Thymus (tissue), 11 donors: ENCODE data around the gene SH2D1B. TPM values are rescaled to one million over a fixed set of nuclear protein-coding genes. Genes with fewer than 3 reads are reported as not detected.

Experiments used
- DNase-seq, 9 donors: peaks; one replicate each; pipeline ENCODE4 v3.0.0-alpha.2; 2013; ENCODE audit warnings: low spot score in 9 of 9, low read depth in 6 of 9, missing footprints in 1 of 9
- H3K27ac ChIP-seq, 2 donors: one replicate each; pipeline ENCODE4 v1.5.1; 2013; ENCODE audit warnings: control low read depth in 1 of 2, low read depth in 1 of 2, low read length in 1 of 2, mild to moderate bottlenecking in 1 of 2, moderate library complexity in 1 of 2
- H3K27me3 ChIP-seq, 2 donors: one replicate each; pipeline ENCODE4 v1.5.1; 2013; ENCODE audit warnings: low read length in 1 of 2; ENCODE audit not compliant: control insufficient read depth in 2 of 2, insufficient read depth in 1 of 2
- H3K36me3 ChIP-seq, 2 donors: one replicate each; pipeline ENCODE4 v1.5.1; 2013; ENCODE audit warnings: low read length in 1 of 2, mild to moderate bottlenecking in 1 of 2, moderate library complexity in 1 of 2; ENCODE audit not compliant: control insufficient read depth in 2 of 2, insufficient read depth in 2 of 2
- H3K4me1 ChIP-seq, 2 donors: one replicate each; pipeline ENCODE4 v1.5.1; 2013; ENCODE audit warnings: low read length in 2 of 2; ENCODE audit not compliant: control insufficient read depth in 2 of 2, insufficient read depth in 2 of 2
- H3K4me3 ChIP-seq, 2 donors: one replicate each; pipeline ENCODE4 v1.5.1; 2013; ENCODE audit warnings: low read length in 2 of 2, control low read depth in 1 of 2, mild to moderate bottlenecking in 1 of 2
- H3K9me3 ChIP-seq, 2 donors: one replicate each; pipeline ENCODE4 v1.5.1; 2013; ENCODE audit warnings: low read length in 1 of 2, mild to moderate bottlenecking in 1 of 2; ENCODE audit not compliant: control insufficient read depth in 2 of 2, insufficient read depth in 1 of 2
- WGBS: extraction: QIAGEN DNeasy Blood & Tissue Kit; methylation state at CpG from one replicate; pipeline ENCODE4 v1.1.7; 2013; 5-methylcytosine and 5-hydroxymethylcytosine counted together
- polyA plus RNA-seq: library from polyadenylated mRNA; stranded (reverse); fragments of 200-250 nt; gene quantifications from one replicate; pipeline ENCODE4 v1.2.3, GENCODE V29; 2013
- total RNA-seq: library from RNA; stranded (reverse); fragments of 120-200 nt; gene quantifications from one replicate; pipeline ENCODE4 v1.2.4, GENCODE V29; 2013
- donor health status: healthy.

Gene SH2D1B
- total and polyA plus RNA-seq, 2 donors, result 0.27 to 0.47 TPM

DNA sequence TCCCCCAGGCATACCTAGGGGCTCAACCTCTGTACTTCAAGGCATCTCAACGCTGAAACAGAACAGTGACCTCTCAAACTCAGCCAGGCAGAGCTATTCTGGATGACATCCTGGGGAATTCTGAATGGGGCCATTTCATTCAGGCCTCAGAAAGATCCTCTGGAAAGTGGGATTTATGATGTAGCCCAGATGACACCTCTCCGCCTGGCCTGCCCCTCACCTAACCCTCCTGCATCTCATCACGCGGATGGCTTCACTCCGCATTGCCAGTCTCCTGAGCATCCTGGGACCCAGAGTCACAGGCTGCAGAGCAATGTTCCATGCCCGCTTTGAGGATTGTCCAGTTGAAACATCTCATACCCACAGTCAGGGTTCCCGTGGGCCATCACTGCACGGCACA is 36.5 kb downstream of the SH2D1B start:
- no peaks in the 10 kb centered on the region for H3K27me3 ChIP-seq
- H3K9me3 ChIP-seq, result no peaks in the 10 kb centered on the region
- no peak for DNase-seq
- no peak overlapping the region for H3K27ac ChIP-seq
- H3K4me3 ChIP-seq, result no peak overlapping the region
- no peaks in the 10 kb centered on the region for H3K36me3 ChIP-seq
- peaks cover 0 to 3% of the 10 kb centered on the region in 2 donors for H3K4me1 ChIP-seq
- WGBS, result 92% methylated on average over 8 of the region's 8 CpGs

GRCh38 chr1:162374406-162374805 is 37.5 kb downstream of the SH2D1B start:
- H3K27me3 ChIP-seq, result no peaks in the 10 kb centered on the region
- no peaks in the 10 kb centered on the region for H3K9me3 ChIP-seq
- no peak overlapping the region for H3K4me3 ChIP-seq
- 89% methylated on average over 9 of the region's 9 CpGs for WGBS
- no peak overlapping the region for H3K27ac ChIP-seq
- no peaks in the 10 kb centered on the region for H3K36me3 ChIP-seq
- H3K4me1 ChIP-seq, result peaks cover 0 to 3% of the 10 kb centered on the region in 2 donors
- no peak for DNase-seq

DNA sequence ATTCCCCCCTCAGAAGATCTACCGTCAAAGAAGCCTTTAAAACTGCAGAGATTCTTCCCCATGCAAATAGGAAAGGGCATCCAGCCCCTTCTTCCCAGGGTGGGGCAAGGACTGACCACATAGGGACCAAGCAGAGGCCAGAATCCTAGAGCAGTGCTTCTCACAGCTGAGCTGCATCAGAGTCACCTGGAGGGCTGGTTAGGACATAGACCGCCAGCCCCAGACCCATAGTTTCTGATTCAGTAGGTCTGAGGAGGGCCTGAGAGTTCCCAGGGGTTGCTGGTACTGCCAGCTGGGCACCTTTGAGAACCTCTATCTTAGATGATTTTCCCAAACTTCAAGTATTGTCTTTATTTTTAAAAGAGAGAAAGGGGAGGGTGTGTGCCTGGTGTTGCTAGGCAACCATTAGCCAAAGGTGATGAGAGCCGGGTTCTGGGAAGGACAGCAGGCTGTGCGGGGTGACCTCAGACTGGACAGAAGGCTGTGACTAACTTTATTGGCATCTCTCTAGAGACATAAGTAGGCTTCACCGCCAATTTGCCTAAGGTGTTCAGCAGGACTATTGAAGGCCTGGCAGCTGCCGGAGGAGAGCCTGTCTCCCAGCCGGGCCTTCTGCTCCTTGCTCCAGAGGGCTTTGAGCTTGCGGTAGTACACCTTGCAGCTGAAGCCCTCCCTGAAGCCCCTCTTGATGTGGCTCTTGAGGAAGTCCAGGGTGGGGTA is 38.2 kb downstream of the SH2D1B start:
- WGBS, result 96% methylated on average over 8 of the region's 8 CpGs

GRCh38 chr1:162373072-162373427 is 38.9 kb downstream of the SH2D1B start:
- WGBS, result 93% methylated on average over 1 of the region's 1 CpG
- no peak for DNase-seq
- no peaks in the 10 kb centered on the region for H3K36me3 ChIP-seq
- no peak overlapping the region for H3K4me3 ChIP-seq
- no peaks in the 10 kb centered on the region for H3K27me3 ChIP-seq
- no peak overlapping the region for H3K27ac ChIP-seq
- H3K9me3 ChIP-seq, result no peaks in the 10 kb centered on the region
- H3K4me1 ChIP-seq, result peaks cover 0 to 3% of the 10 kb centered on the region in 2 donors

More for the DNA sequence above, 38.2 kb downstream of the SH2D1B start:
- Histone ChIP-seq H3K4me1 (peaks cover 0 to 3% of the 10 kb centered on the region in 2 donors), H3K27me3 (no peaks in the 10 kb centered on the region), H3K27ac (no peak overlapping the region), H3K4me3 (no peak overlapping the region), H3K9me3 (no peaks in the 10 kb centered on the region), H3K36me3 (no peaks in the 10 kb centered on the region)
- no peak for DNase-seq

DNA sequence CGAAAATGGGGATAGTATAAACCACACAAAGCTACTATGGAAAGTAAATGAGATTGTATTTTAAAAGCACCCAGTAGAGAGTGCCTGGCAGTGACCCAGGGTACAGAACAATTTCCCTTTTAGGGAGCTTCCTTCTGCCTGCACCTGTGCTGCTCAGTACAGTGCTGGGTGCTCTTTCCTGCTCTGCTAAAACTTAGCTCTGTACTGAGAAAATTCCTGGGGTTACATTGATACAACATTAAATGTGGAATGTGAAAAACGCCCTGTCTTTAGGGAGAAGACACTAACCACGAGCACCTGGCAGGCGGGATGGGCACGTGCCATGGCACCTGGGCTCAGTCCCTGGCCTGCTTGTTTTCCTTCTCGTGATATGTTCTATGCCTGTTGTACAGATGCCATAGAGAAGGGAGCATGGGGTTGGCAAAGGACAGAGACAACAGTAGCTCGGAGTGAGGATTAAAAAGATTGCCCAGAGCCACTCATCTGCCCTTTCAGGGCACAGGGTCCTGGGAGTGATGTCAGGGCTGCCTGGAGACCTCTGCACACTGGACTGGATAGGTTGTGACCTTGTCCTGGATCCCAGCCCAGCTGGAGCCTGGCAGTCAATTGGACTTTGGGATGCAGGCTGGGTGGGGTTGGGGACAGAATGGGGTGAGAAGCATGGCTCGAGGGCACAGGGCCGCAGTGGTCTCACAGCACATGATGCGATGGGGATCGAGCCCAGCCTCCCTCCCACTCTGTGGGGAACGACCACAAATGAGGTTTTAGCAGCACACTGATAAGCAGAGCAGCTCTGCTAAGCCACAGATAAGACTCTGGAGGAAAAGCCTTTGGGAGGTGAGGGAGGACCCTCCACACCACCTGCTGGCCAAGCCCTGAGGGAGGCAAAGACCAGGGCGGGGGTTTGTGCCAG is 39.5 kb downstream of the SH2D1B start:
- H3K9me3 ChIP-seq, result no peaks in the 10 kb centered on the region
- DNase-seq, result no peak
- WGBS, result 16% methylated on average over 13 of the region's 13 CpGs
- H3K36me3 ChIP-seq, result no peaks in the 10 kb centered on the region
- H3K4me1 ChIP-seq, result peaks cover 0 to 3% of the 10 kb centered on the region in 2 donors
- no peak overlapping the region for H3K27ac ChIP-seq
- no peaks in the 10 kb centered on the region for H3K27me3 ChIP-seq
- H3K4me3 ChIP-seq, result no peak overlapping the region

DNA sequence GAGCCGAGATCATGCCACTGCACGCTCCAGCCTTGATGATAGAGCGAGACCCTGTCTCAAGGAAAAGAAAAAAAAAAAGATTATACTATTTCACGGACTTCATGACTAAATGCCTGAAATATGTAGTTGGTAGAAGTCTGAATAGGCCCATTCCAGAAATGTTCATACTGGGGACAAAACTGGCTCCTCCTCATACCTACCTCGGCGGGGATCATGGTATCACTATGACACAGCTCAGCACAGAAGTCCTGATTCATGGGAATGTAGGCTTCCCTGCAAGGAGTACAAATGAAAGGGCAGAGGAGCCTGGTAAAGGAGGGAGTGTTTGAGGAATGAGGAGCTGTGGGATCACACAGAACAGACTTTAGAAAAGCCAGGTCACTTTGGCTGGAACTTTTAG is 40.3 kb downstream of the SH2D1B start:
- WGBS, result 97% methylated on average over 6 of the region's 6 CpGs
- no peak overlapping the region for H3K27ac ChIP-seq

GRCh38 chr1:162370721-162371120 is 41.2 kb downstream of the SH2D1B start:
- Histone ChIP-seq H3K36me3 (no peaks in the 10 kb centered on the region), H3K27me3 (no peaks in the 10 kb centered on the region), H3K4me3 (no peak overlapping the region), H3K4me1 (peaks cover 0 to 3% of the 10 kb centered on the region in 2 donors), H3K27ac (no peak overlapping the region), H3K9me3 (no peaks in the 10 kb centered on the region)
- DNase-seq, result no peak
- WGBS, result 97% methylated on average over 3 of the region's 3 CpGs

More for the DNA sequence above, 40.3 kb downstream of the SH2D1B start:
- no peaks in the 10 kb centered on the region for H3K36me3 ChIP-seq
- H3K4me1 ChIP-seq, result peaks cover 0 to 3% of the 10 kb centered on the region in 2 donors
- H3K27me3 ChIP-seq, result no peaks in the 10 kb centered on the region
- no peaks in the 10 kb centered on the region for H3K9me3 ChIP-seq
- H3K4me3 ChIP-seq, result no peak overlapping the region
- DNase-seq, result no peak

DNA sequence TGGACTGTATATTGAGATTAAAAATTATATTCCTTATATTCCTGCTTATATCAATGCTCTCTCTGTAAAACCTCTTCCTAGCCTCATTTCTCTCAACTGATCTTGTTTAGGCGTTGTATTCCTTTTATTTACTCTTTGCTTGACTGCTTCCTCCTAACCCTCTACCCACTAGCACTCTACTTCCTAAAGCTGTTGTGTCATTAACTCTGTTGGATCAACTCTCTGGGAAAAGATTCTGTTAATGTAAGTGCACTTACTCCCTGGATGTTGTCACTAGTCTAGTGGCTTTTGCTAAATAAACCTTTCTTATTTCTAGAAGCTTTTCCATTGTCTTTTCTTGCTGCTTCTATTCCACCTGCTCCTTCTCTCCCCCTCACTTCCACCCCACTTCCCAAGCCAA is 41.8 kb downstream of the SH2D1B start:
- DNase-seq, result no peak
- H3K9me3 ChIP-seq, result no peaks in the 10 kb centered on the region
- peaks cover 0 to 3% of the 10 kb centered on the region in 2 donors for H3K4me1 ChIP-seq
- no peaks in the 10 kb centered on the region for H3K27me3 ChIP-seq
- no peaks in the 10 kb centered on the region for H3K36me3 ChIP-seq
- 98% methylated on average over 1 of the region's 1 CpG for WGBS
- no peak overlapping the region for H3K27ac ChIP-seq
- H3K4me3 ChIP-seq, result no peak overlapping the region

GRCh38 chr1:162369571-162369970 is 42.4 kb downstream of the SH2D1B start:
- DNase-seq, result no peak
- no peaks in the 10 kb centered on the region for H3K27me3 ChIP-seq
- 92% methylated on average over 7 of the region's 7 CpGs for WGBS

More at GRCh38 chr1:162369571-162369970, 42.4 kb downstream of the SH2D1B start:
- Histone ChIP-seq H3K4me3 (no peak overlapping the region), H3K4me1 (peaks cover 0 to 3% of the 10 kb centered on the region in 2 donors), H3K36me3 (no peaks in the 10 kb centered on the region), H3K9me3 (no peaks in the 10 kb centered on the region), H3K27ac (no peak overlapping the region)
